Medulla oblongata (tissue), 1 donor: ENCODE data around the gene CDCA7L.
"Not testable (repeated sequence)": the region's sequence is repeated elsewhere in the genome, so short reads cannot be mapped to it uniquely, and the experiment has no call there.

Experiments
- DNase-seq: peaks from one replicate; pipeline ENCODE4 v3.0.0-alpha.2; 2015; ENCODE audit errors: extremely low spot score

Gene CDCA7L

DNA sequence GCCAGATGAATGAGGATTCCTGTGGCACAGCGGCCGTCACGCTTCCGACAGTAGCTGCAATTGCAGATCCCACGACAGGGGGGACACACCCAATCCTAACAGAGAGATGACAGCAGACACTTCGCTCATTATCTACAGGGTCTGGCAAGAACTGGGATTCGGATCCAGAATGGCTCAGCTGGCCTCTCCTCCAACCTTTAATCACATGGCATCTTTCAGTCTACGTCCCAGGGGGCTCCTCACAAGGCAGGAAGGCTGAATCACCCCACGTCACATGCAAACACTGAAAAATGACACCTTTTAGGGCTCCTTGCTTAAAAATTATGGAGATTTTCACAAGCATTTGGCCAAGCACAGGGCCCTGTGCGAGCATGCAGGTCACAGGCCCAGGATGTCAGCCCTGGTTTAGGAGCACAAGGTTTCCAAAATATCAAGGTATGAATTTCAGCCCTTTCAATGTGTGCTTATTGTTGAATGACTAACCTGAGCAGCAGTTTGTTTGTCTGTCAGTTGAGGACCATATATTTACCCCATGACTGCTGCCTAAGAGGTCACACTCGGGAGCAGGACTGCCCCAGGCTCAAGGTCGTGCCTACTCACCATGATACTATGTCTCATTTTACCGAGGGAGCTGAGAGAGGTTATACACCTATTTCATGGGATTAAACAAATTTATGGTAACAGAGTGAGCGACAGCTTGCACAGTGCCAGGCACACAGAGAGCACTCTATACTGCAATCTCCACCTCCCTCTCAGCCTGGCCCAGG lies 42.5 kb downstream of the CDCA7L start:
- DNase-seq = no peak

GRCh38 chr7:21902240-21902639 lies 43.5 kb downstream of the CDCA7L start:
- DNase-seq = no peak

- peak; percentile 37 for DNase-seq
Observed at GRCh38 chr7:21898265-21898930, 47.3 kb downstream of the CDCA7L start.

GRCh38 chr7:21893401-21893800 lies 52.3 kb downstream of the CDCA7L start:
- no peak for DNase-seq

DNA sequence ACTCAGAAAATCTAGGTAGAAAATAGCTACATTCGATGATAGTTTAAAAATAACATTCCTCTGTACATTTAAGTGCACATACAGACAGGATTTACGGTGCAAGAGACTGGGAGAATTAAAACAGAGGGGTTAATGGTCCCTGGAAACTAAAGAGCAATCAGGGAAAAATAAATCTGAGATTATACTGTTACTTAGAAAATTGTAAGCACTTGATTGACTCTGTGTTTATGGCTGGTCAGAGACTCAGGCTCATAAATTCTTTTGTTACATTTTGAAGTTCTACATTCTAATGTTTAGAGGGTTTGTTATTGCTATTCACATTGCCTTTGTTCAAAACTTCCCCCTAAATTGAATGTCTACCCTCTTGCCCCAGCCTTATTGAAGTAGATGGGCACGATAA lies 54.4 kb downstream of the CDCA7L start:
- DNase-seq = no peak

DNA sequence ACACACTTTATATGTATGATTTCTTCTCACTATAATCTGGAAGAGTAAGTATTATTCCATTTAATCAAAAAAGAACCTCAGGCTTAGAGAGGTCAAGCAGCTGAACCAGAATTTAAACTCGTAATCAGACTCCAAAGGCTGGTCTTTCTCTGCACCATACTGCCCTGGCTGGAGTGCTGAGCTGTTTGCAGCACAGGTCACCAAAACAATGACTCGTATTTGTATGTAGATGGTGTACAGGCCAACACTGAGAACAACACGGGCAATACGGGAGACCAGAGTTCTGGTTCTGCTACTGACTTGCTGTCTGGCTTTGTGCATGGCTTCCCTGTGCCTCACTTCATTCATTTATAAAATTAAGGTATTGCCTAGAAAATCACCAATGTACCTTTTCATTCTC lies 57.9 kb downstream of the CDCA7L start:
- no peak for DNase-seq

DNA sequence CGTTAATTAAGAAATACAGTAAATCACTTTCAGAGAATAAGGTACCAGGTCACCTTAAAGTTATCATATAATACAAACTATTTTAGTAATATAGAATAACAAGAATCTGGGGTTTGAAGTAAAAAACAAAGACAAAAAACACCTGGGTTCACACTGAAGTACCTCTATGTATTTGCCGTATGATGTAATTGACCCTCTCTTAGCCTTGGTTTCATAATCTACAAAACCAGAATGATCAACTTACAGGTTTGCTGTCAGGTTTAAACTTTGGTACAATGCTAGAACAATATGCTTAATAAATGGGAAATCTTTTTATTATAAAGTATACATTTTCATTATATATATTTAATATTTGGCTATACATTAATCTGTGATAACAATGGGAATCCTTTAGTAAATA lies 58.3 kb downstream of the CDCA7L start:
- no peak for DNase-seq

DNA sequence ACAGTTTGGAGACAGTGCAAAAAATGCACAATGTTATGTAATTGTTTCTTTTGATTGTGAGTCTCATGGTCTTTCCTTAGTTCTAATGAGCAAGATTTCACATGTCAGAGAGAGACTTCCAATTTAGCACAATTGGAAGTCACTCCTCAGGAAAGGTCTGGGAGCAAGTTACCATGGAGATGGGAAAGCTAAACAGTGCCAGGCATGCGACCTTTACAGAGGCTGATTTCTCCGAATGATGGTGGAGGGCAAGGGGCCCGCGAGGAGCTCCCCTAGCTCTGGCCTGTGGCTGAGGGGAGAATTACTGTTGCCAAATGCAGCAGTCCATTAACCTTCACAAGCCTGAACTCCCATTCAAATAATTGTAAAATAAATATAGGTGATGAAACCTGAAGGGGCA lies 59.3 kb downstream of the CDCA7L start:
- DNase-seq = no peak

DNA sequence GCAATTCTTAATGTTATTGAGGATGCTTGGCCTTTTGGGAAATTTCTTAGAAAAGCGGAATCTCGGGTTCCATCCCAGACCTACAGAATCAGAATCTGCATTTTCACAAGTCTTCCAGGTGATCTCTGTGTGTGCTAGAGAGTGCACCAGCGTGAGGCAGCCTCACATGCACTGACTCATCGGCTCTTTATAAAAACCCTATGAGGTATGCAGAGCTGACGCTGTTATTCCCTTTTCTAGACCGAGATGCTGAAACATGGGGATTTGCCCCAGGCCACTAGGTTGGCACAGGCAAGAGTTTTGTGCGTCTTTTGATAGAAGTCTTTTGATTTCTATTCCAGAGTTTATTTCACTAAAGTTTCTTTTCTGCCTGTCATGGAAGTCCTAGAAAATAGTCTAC lies 61.2 kb downstream of the CDCA7L start:
- no peak for DNase-seq

DNA sequence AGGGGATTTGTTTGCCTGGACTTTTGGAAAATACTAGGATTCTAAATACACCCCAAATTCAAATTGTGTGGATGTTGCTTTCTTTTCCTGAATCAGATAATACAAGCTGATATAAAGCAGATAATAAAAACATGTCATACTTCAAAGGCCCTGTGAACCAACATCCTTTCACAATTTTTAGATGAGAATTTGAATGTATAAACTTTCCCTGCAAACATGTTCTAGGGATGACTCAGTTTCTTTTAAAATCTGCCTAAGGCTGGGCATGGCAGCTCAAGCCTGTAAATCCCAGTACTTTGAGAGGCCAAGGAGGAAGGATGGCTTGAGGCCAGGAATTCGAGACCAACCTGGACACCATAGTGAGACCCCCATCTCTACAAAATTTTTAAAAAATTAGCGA lies 62.2 kb downstream of the CDCA7L start:
- DNase-seq = not testable (repeated sequence)

- no peak for DNase-seq
Observed at GRCh38 chr7:21883069-21883468, 62.6 kb downstream of the CDCA7L start.

GRCh38 chr7:21869785-21870402 lies 75.8 kb downstream of the CDCA7L start:
- DNase-seq = no peak

DNA sequence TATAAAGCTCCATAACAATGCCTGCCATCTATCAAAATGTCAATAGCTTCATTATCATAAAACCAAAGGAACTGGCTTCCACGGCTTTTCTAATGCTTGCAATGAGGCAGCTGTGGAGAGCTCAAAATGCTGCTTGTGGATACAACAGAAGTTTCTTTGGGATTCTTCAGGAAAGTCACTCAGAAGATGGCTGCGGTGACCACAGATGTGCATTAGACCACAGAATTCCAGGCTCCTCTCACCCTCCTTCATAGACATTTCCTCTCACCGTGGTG lies 77.2 kb downstream of the CDCA7L start:
- no peak for DNase-seq

- no peak for DNase-seq
Observed at GRCh38 chr7:21867816-21868575, 77.7 kb downstream of the CDCA7L start.

DNA sequence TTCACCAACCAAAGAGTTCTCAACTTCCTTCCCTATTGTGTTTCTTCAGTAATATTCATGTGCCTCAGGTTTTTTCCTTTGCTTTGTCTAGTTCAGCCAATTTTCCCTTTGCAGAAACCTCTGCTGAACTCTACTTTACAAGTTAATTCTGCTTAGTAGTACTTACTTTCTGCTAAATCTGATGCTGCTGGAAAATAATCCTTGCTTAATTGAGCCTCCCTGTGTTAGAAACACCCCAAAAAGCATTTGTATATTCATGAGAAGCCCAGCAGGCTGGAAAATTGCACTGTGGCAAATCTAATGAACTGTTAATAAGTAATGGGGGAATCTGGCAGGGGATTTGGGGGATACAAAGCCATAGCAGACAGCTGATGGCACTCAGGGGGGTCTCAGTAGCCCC lies 78.5 kb downstream of the CDCA7L start:
- no peak for DNase-seq

DNA sequence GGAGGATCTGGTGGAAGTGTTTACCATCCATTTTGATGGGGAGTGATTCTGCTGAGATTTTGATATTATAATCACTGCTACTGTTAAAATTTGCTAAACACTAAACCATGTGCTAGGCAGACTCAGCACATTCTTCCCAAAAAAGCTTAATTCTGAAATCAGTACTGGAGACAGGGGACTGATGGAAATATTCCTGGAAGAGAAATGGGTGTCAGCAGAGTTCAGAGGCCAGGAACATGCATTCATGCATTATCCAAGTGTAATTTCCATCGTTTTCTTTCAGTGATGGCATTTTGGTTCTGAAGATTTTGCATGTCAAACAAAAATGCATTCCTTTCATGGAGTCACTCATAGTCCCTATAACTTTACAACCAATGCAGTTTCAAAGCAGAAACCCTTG lies 79.0 kb downstream of the CDCA7L start:
- no peak for DNase-seq

DNA sequence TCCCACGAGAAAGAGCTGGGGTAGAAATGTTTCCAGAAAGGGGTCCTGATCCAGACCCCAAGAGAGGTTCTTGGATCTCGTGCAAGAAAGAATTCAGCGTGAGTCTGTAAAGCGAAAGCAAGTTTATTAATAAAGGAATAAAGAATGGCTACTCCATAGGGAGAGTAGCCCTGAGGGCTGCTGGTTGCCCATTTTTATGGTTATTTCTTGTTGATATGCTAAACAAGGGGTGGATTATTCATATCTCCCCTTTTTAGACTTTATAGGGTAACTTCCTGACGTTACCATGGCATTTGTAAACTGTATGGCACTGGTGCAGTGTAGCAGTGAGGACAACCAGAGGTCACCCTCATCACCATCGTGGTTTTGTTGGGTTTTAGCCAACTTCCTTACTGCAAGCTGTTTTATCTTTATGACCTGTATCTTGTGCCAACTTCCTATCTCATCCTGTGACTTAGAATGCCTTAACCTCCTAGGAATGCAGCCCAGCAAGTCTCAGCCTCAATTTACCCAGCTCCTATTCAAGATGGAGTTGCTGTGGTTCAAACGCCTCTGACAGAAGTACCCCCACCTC lies 80.0 kb downstream of the CDCA7L start:
- not testable (repeated sequence) for DNase-seq

- DNase-seq = no peak
Observed at GRCh38 chr7:21851559-21851967, 94.1 kb downstream of the CDCA7L start.
